ENCODE measurements around the gene JAZF1. TPM values are rescaled to one million over a fixed set of nuclear protein-coding genes. Genes with fewer than 3 reads are reported as not detected.

The JAZF1 gene
- total RNA-seq, 1 experiment from 2014 or later = 9.1 TPM

GRCh38 chr7:27897001-27897400 is 283.6 kb downstream of the JAZF1 start:
- H3K4me2 ChIP-seq (ENCODE audit: insufficient read depth, insufficient read length, low read length) = no peak overlapping the region
- H2BK120ac ChIP-seq (ENCODE audit: low read depth, low read length, poor library complexity, severe bottlenecking) = no peak overlapping the region

More at GRCh38 chr7:27897001-27897400, 283.6 kb downstream of the JAZF1 start:
- H3K27ac Mint-ChIP-seq = peak overlapping the region in 2 of 3 experiments; percentile 26 to 39; a peak in 4 of 7 replicates
- Histone ChIP-seq H2BK15ac (ENCODE audit: low read depth, low read length) (no peak overlapping the region), H4K91ac (ENCODE audit: insufficient read length, low read depth, low read length) (peak overlapping the region; percentile 22), H3K14ac (ENCODE audit: insufficient read depth, low read length) (no peak overlapping the region), H3K79me2 (ENCODE audit: insufficient read depth, low read length) (no peaks in the 10 kb centered on the region), H3K18ac (ENCODE audit: insufficient read length, low read depth, low read length) (no peak overlapping the region), H2BK5ac (ENCODE audit: insufficient read length, low read length) (no peak overlapping the region), H3K9ac (ENCODE audit: extremely low read depth, insufficient read length, low read length) (no peak overlapping the region), H3K27me3 (ENCODE audit: insufficient read depth, low read length) (no peaks in the 10 kb centered on the region), H2AFZ (ENCODE audit: low read length) (no peak overlapping the region), H3K79me1 (ENCODE audit: insufficient read depth, low read depth, low read length, poor library complexity, severe bottlenecking) (no peaks in the 10 kb centered on the region), H4K5ac (ENCODE audit: insufficient read length, low read depth, low read length) (no peak overlapping the region), H2AK5ac (ENCODE audit: insufficient read length, low read length) (no peak overlapping the region), H3T11ph (ENCODE audit: low read length) (no peak overlapping the region), H3K9me3 (ENCODE audit: control insufficient read depth, low read depth, low read length) (no peaks in the 10 kb centered on the region), H2BK20ac (ENCODE audit: low read depth, low read length, poor library complexity, severe bottlenecking) (no peak overlapping the region), H3K23ac (ENCODE audit: insufficient read length, low read depth, low read length) (no peak overlapping the region), H4K20me1 (ENCODE audit: control insufficient read depth, insufficient read depth, insufficient read length) (no peaks in the 10 kb centered on the region), H3K27ac (ENCODE audit: insufficient read length, low read depth, low read length) (no peak overlapping the region), H3K4ac (ENCODE audit: low read depth, low read length) (no peak overlapping the region), H4K8ac (replicated peaks; ENCODE audit: insufficient read length, low read depth, low read length) (no peak overlapping the region), H3K4me1 (ENCODE audit: insufficient read depth, low read length) (peaks cover 3% of the 10 kb centered on the region; the same call in 1 of the 2 replicates), H3K56ac (ENCODE audit: insufficient read length, low read depth, low read length) (no peak overlapping the region), H2BK12ac (ENCODE audit: insufficient read length, low read depth, low read length) (no peak overlapping the region), H3K23me2 (ENCODE audit: insufficient read length, low read depth, low read length, poor library complexity, severe bottlenecking) (no peaks in the 10 kb centered on the region)
- no peak for TF ChIP-seq CTCF (conservative IDR thresholded peaks at IDR 0.05)
- DNase-seq = no peak
- H3K27me3 Mint-ChIP-seq (ENCODE audit: low read depth) = no peaks in the 10 kb centered on the region
- no CpG with 5 or more reads among the region's 6 CpGs for WGBS (ENCODE audit: extremely low coverage, insufficient read length, low lambda C conversion rate)
- no peak overlapping the region for H3K4me3 Mint-ChIP-seq
- H3K9me3 Mint-ChIP-seq = no peaks in the 10 kb centered on the region
- peaks cover 23 to 34% of the 10 kb centered on the region in 2 experiments for H3K4me1 Mint-ChIP-seq
- peaks cover 0 to 3% (median 0%) of the 10 kb centered on the region in 3 experiments; a peak in 1 of 7 replicates for H3K36me3 Mint-ChIP-seq (ENCODE audit: insufficient read depth in 1 of 3, low read depth in 3 of 3)
